HepG2 (cell line): ENCODE measurements around the gene KIF13A. TPM values are rescaled to one million over a fixed set of nuclear protein-coding genes. Genes with fewer than 3 reads are reported as not detected.

Experiments
- ATAC-seq: fragments of 200-7000 bp; cut with Tn5 transposase; 3 replicates; pipeline ENCODE4 v1.9.1; 2020; ENCODE audit warnings: mild to moderate bottlenecking, moderate library complexity
- BruUV-seq: library from RNA; stranded (reverse); fragments of 400-500 nt; replicated peaks from 2 replicates; lab custom pipeline; 2021; lab: Mats Ljungman, UMichigan
- CTCF ChIA-PET: fragments of 300-600 bp; formaldehyde crosslinking; extraction: SDS; loops from one replicate; lab custom pipeline; 2021; ENCODE audit warnings: low total read pairs, inconsistent platforms, low intra/inter-chr PET ratio; lab: Yijun Ruan, JAX
- POLR2A ChIA-PET: fragments of 350-600 bp; sonication (Branson Sonifier 250); formaldehyde crosslinking; loops from one replicate; lab custom pipeline; 2020; ENCODE audit warnings: antibody characterized with exemption, inconsistent platforms; lab: Yijun Ruan, JAX
- DNase-seq: peaks from one replicate; pipeline ENCODE4 v3.0.0-alpha.2; 2015; ENCODE audit warnings: low spot score
- FAIRE-seq: peaks from 3 replicates; lab custom pipeline; 2011; peaks lifted over from hg19 to GRCh38; lab: Jason Lieb, UNC
- H2AFZ ChIP-seq: one replicate; pipeline ENCODE4 v1.6.1; 2011; ENCODE audit warnings: low read length, inconsistent platforms
- H3K27ac ChIP-seq: fragments of 300-600 bp; 3 replicates; pipeline ENCODE4 v1.8.0; 2011; ENCODE audit warnings: mixed run types, mild to moderate bottlenecking, mixed read lengths, low read length, inconsistent platforms; ENCODE audit not compliant: insufficient read depth; ENCODE audit errors: extremely low read length
- H3K27me3 ChIP-seq, 2 experiments: fragments of 200-600 bp in 1 of 2; 2 replicates in 1 of 2; 3 replicates in 1 of 2; pipeline versions ENCODE4 v1.6.0 to v1.8.0; 2011; ENCODE audit warnings: low read length in 2 of 2, mild to moderate bottlenecking in 2 of 2, moderate library complexity in 2 of 2, inconsistent platforms in 1 of 2; ENCODE audit not compliant: insufficient read depth in 2 of 2, control insufficient read depth in 1 of 2
- H3K36me3 ChIP-seq, 2 experiments: fragments of 200-600 bp in 1 of 2; replicated peaks in 1 of 2; 2 replicates in 1 of 2; 3 replicates in 1 of 2; pipeline versions ENCODE4 v1.5.1 to v1.8.0; 2011; ENCODE audit warnings: low read length in 2 of 2, inconsistent platforms in 1 of 2; ENCODE audit not compliant: insufficient read depth in 2 of 2, control insufficient read depth in 1 of 2
- H3K4me1 ChIP-seq: 2 replicates; pipeline ENCODE4 v1.5.1; 2012; ENCODE audit warnings: low read length, inconsistent platforms; ENCODE audit not compliant: insufficient read depth
- H3K4me2 ChIP-seq: 2 replicates; pipeline ENCODE4 v1.6.0; 2011; ENCODE audit warnings: low read depth, low read length, inconsistent platforms
- H3K4me3 ChIP-seq, 3 experiments: fragments of 200-600 bp in 1 of 3; sonication (generic), shearing (Covaris generic) in 1 of 3; replicated peaks in 1 of 3; 2 replicates each; pipeline ENCODE4 v1.5.1; 2011 to 2016; ENCODE audit warnings: low read length in 3 of 3, inconsistent platforms in 2 of 3, low read depth in 2 of 3, mild to moderate bottlenecking in 2 of 3, control low read depth in 1 of 3, mixed read lengths in 1 of 3; ENCODE audit not compliant: insufficient read depth in 1 of 3
- H3K79me2 ChIP-seq: one replicate; pipeline ENCODE4 v1.6.1; 2011; ENCODE audit warnings: low read length, inconsistent platforms; ENCODE audit not compliant: insufficient read depth
- H3K9ac ChIP-seq: 2 replicates; pipeline ENCODE4 v1.6.0; 2011; ENCODE audit warnings: mild to moderate bottlenecking, low read depth, low read length, inconsistent platforms; ENCODE audit not compliant: insufficient read depth
- H3K9me3 ChIP-seq: 2 replicates; pipeline ENCODE4 v1.5.1; 2012; ENCODE audit warnings: mild to moderate bottlenecking, low read length
- H4K20me1 ChIP-seq: 2 replicates; pipeline ENCODE4 v1.6.0; 2011; ENCODE audit warnings: inconsistent platforms, mild to moderate bottlenecking, low read length, moderate library complexity; ENCODE audit not compliant: insufficient read depth
- BORCS8-MEF2B ChIP-seq: sonication (generic); formaldehyde crosslinking; IDR thresholded peaks from 2 replicates; pipeline ENCODE4 v1.8.0; 2022; ENCODE audit warnings: mild to moderate bottlenecking, missing genetic modification reagents
- CTCF ChIP-seq: sonication (generic); formaldehyde crosslinking; IDR thresholded peaks from 2 replicates; pipeline ENCODE4 v1.5.0; 2020; ENCODE audit warnings: mild to moderate bottlenecking, missing genetic modification reagents, moderate library complexity
- HIC2 ChIP-seq: sonication (generic); formaldehyde crosslinking; IDR thresholded peaks from 2 replicates; pipeline ENCODE4 v1.9.0; 2022; ENCODE audit warnings: low read depth, missing genetic modification reagents
- IKZF5 ChIP-seq: IDR thresholded peaks from 2 replicates; pipeline ENCODE4 v1.6.1; 2018; ENCODE audit warnings: missing genetic modification reagents, mild to moderate bottlenecking, missing compliant biosample characterization
- MIER3 ChIP-seq: IDR thresholded peaks from 2 replicates; pipeline ENCODE4 v1.6.1; 2016; ENCODE audit warnings: missing compliant biosample characterization, borderline replicate concordance
- MNT ChIP-seq: fragments of 450-650 bp; IDR thresholded peaks from 2 replicates; pipeline ENCODE4 v1.6.1; 2016
- RORA ChIP-seq: sonication (generic); formaldehyde crosslinking; IDR thresholded peaks from 2 replicates; pipeline ENCODE4 v1.5.0; 2020; ENCODE audit warnings: mild to moderate bottlenecking, missing genetic modification reagents, moderate library complexity
- SNAPC2 ChIP-seq: sonication (generic); formaldehyde crosslinking; IDR thresholded peaks from 2 replicates; pipeline ENCODE4 v1.8.1; 2022; ENCODE audit warnings: mild to moderate bottlenecking, missing genetic modification reagents
- THAP9 ChIP-seq: sonication (generic); formaldehyde crosslinking; IDR thresholded peaks from 2 replicates; pipeline ENCODE4; 2020; ENCODE audit warnings: missing genetic modification reagents, mild to moderate bottlenecking, borderline replicate concordance
- ZFP37 ChIP-seq: sonication (generic); formaldehyde crosslinking; IDR thresholded peaks from 2 replicates; pipeline ENCODE4 v1.4.0; 2020; ENCODE audit warnings: missing genetic modification reagents, borderline replicate concordance
- ZNF274 ChIP-seq: sonication (generic); formaldehyde crosslinking; IDR thresholded peaks from 2 replicates; pipeline ENCODE4 v1.5.1; 2020; ENCODE audit warnings: mild to moderate bottlenecking, missing genetic modification reagents
- ZNF589 ChIP-seq: sonication (generic); formaldehyde crosslinking; conservative IDR thresholded peaks from 2 replicates; pipeline ENCODE4 v1.8.0; 2022; ENCODE audit warnings: mild to moderate bottlenecking, moderate library complexity, missing genetic modification reagents
- ZNF816 ChIP-seq: sonication (generic); formaldehyde crosslinking; IDR thresholded peaks from 2 replicates; pipeline ENCODE4 v1.8.0; 2022; ENCODE audit warnings: missing genetic modification reagents, mild to moderate bottlenecking, borderline replicate concordance
- WGBS: methylation state at CpG from one replicate; pipeline ENCODE4 v1.1.6; 2017; ENCODE audit warnings: low lambda C conversion rate; 5-methylcytosine and 5-hydroxymethylcytosine counted together
- in situ Hi-C: cut with HindIII; loops from 2 replicates; pipeline ENCODE4 v1.10.0; 2017; ENCODE audit warnings: low pct_unique_long_range_greater_than_20kb; ENCODE audit not compliant: extremely low pct_ligation_motif_present
- intact Hi-C: fragments of 100-400 bp; cut with micrococcal nuclease; formaldehyde crosslinking; loops from one replicate; pipeline ENCODE4 v1.10.0; 2022; ENCODE audit not compliant: unreplicated experiment
- polyA plus RNA-seq, 8 experiments: library from polyadenylated mRNA; depleted of rRNA in 3 of 8; stranded (reverse) in 7 of 8; unstranded in 1 of 8; fragments of >200 nt; fragmentation: Illumina TruSeq in 4 of 8; extraction: Trizol in 4 of 8; gene quantifications; 2 replicates each; pipeline versions ENCODE4 v1.2.1 to v1.2.3, GENCODE V29; 2011 to 2016; ENCODE audit warnings: low read depth in 4 of 8, missing spikeins in 1 of 8, mixed read lengths in 1 of 8; ENCODE audit not compliant: insufficient read depth in 1 of 8
- total RNA-seq, 5 experiments: library from RNA; depleted of rRNA; stranded (reverse); fragments of >200 nt; fragmentation: Illumina TruSeq; extraction: Trizol; gene quantifications; 2 replicates each; pipeline ENCODE4 v1.2.3, GENCODE V29; 2016; ENCODE audit warnings: low read depth in 1 of 5

The KIF13A gene
- total and polyA plus RNA-seq, 2 of the 13 experiments (the other 11 are each of a cell fraction or from before 2014, with no cell fraction given) = 21.1 to 37.2 TPM

GRCh38 chr6:17945575-17945974 lies 41.9 kb downstream of the KIF13A start:
- H4K20me1 ChIP-seq = no peaks in the 10 kb centered on the region; the same call in 1 of the 2 replicates
- no peak overlapping the region for H3K4me2 ChIP-seq
- intact Hi-C loops = no loop called here
- H3K4me3 ChIP-seq = no peak overlapping the region
- DNase-seq = no peak
- WGBS = 97% methylated on average over 2 of the region's 2 CpGs
- H3K27ac ChIP-seq = no peak overlapping the region
- TF ChIP-seq ZNF274 (CRISPR knock-in tag) (no peak), HIC2 (CRISPR knock-in tag) (no peak), RORA (no peak), THAP9 (no peak), CTCF (CRISPR knock-in tag) (no peak), ZNF589 (CRISPR knock-in tag) (no peak), ZNF816 (CRISPR knock-in tag) (no peak), IKZF5 (CRISPR knock-in tag) (no peak), MNT (no peak), BORCS8-MEF2B (CRISPR knock-in tag) (no peak), SNAPC2 (CRISPR knock-in tag) (no peak), MIER3 (no peak), ZFP37 (no peak)
- TF ChIP-seq, all 625 proteins: peak for 0
- Histone ChIP-seq H3K79me2 (peaks cover 5% of the 10 kb centered on the region), H3K36me3 (no peaks in the 10 kb centered on the region), H3K9ac (no peak overlapping the region), H2AFZ (no peak overlapping the region), H3K27me3 (no peaks in the 10 kb centered on the region), H3K4me1 (no peaks in the 10 kb centered on the region), H3K9me3 (no peaks in the 10 kb centered on the region)
- ChIA-PET CTCF (no interaction called here), POLR2A (no interaction called here)
- no TSS peak for BruUV-seq
- no peak for ATAC-seq
- in situ Hi-C loops = no loop called here
- no peak for FAIRE-seq
